HG03066 (cell line): ENCODE data around the gene SSTR5.

Source experiments
- ATAC-seq: cut with Tn5 transposase; IDR thresholded peaks from one replicate; pipeline ENCODE4 v1.9.1; 2021; ENCODE audit warnings: low read depth; ENCODE audit not compliant: unreplicated experiment

SSTR5 gene

GRCh38 chr16:1053700-1054368 lies 18.7 kb upstream of the SSTR5 start:
- ATAC-seq = no peak

- ATAC-seq = no peak
Measured at GRCh38 chr16:1054660-1055556, 17.6 kb upstream of the SSTR5 start.

- ATAC-seq = no peak
Measured at GRCh38 chr16:1055557-1055924, 17.0 kb upstream of the SSTR5 start.

- no peak for ATAC-seq
Measured at GRCh38 chr16:1056196-1056595, 16.4 kb upstream of the SSTR5 start.

GRCh38 chr16:1057252-1057932 lies 15.2 kb upstream of the SSTR5 start:
- ATAC-seq = no peak

GRCh38 chr16:1058216-1058615 lies 14.3 kb upstream of the SSTR5 start:
- no peak for ATAC-seq

GRCh38 chr16:1059310-1059709 lies 13.2 kb upstream of the SSTR5 start:
- ATAC-seq = no peak

- ATAC-seq = no peak
Measured at GRCh38 chr16:1060416-1061340, 11.9 kb upstream of the SSTR5 start.

- ATAC-seq = no peak
Measured at GRCh38 chr16:1061769-1062505, 10.6 kb upstream of the SSTR5 start.

GRCh38 chr16:1062895-1063294 lies 9.7 kb upstream of the SSTR5 start:
- ATAC-seq = no peak

GRCh38 chr16:1063728-1064127 lies 8.8 kb upstream of the SSTR5 start:
- ATAC-seq = no peak

GRCh38 chr16:1065469-1066128 lies 6.9 kb upstream of the SSTR5 start:
- ATAC-seq = no peak

- no peak for ATAC-seq
Measured at GRCh38 chr16:1066584-1067172, 5.9 kb upstream of the SSTR5 start.

GRCh38 chr16:1067629-1068028 lies 4.9 kb upstream of the SSTR5 start:
- no peak for ATAC-seq

GRCh38 chr16:1068451-1068850 lies 4.1 kb upstream of the SSTR5 start:
- ATAC-seq = no peak

- no peak for ATAC-seq
Measured at GRCh38 chr16:1069154-1069553, 3.4 kb upstream of the SSTR5 start.

GRCh38 chr16:1070084-1070863 lies 2.3 kb upstream of the SSTR5 start:
- ATAC-seq = no peak

GRCh38 chr16:1070864-1071408 lies 1.6 kb upstream of the SSTR5 start:
- no peak for ATAC-seq
